GM23248 (cell line): ENCODE results near the gene STAG1.

Experiments
- EZH2 ChIP-seq: fragments of 200-600 bp; sonication (generic); IDR thresholded peaks from 2 replicates; pipeline ENCODE4 v1.6.1; 2018; ENCODE audit warnings: antibody characterized with exemption, mild to moderate bottlenecking; ENCODE audit not compliant: insufficient read depth, poor library complexity, severe bottlenecking
- EZH2phosphoT487 ChIP-seq: fragments of 200-600 bp; sonication (generic); IDR thresholded peaks from 2 replicates; pipeline ENCODE4 v1.6.1; 2018; ENCODE audit warnings: antibody characterized with exemption, moderate library complexity, mild to moderate bottlenecking, low read depth; ENCODE audit not compliant: insufficient read depth

GRCh38 chr3:136583823-136584222, 168.4 kb downstream of the STAG1 start:
- TF ChIP-seq EZH2phosphoT487 (no peak), EZH2 (no peak)
